HepG2 (cell line): ENCODE measurements around the gene UROS. TPM values are rescaled to one million over a fixed set of nuclear protein-coding genes. Genes with fewer than 3 reads are reported as not detected.

ENCODE experiments used
- GRHL1 ChIP-seq: sonication (generic); formaldehyde crosslinking; conservative IDR thresholded peaks from 2 replicates; pipeline ENCODE4 v1.8.0; 2022; ENCODE audit warnings: missing genetic modification reagents
- HOMEZ ChIP-seq: IDR thresholded peaks from 2 replicates; pipeline ENCODE4 v1.6.1; 2016; ENCODE audit warnings: low read depth
- JARID2 ChIP-seq: sonication (generic); formaldehyde crosslinking; IDR thresholded peaks from 2 replicates; pipeline ENCODE4 v1.8.1; 2023; ENCODE audit warnings: missing genetic modification reagents, inconsistent platforms; ENCODE audit not compliant: insufficient replicate concordance
- JUND ChIP-seq: sonication (generic); formaldehyde crosslinking; IDR thresholded peaks from 2 replicates; pipeline ENCODE4 v1.8.0; 2022; ENCODE audit warnings: mild to moderate bottlenecking, missing genetic modification reagents
- KLF11 ChIP-seq: IDR thresholded peaks from 2 replicates; pipeline ENCODE4 v1.6.1; 2016; ENCODE audit warnings: missing compliant biosample characterization
- SMAD3 ChIP-seq: sonication (generic); formaldehyde crosslinking; IDR thresholded peaks from 2 replicates; pipeline ENCODE4 v1.4.0; 2020; ENCODE audit warnings: missing genetic modification reagents
- SNAPC5 ChIP-seq: sonication (generic); formaldehyde crosslinking; IDR thresholded peaks from 2 replicates; pipeline ENCODE4 v1.8.1; 2023; ENCODE audit warnings: mild to moderate bottlenecking, missing genetic modification reagents, borderline replicate concordance
- SP1 ChIP-seq, 2 experiments: fragments of 450-650 bp in 1 of 2; sonication (generic) in 1 of 2; formaldehyde crosslinking in 1 of 2; IDR thresholded peaks; 2 replicates each; pipeline versions ENCODE4 v1.4.0 to v1.6.1; 2016 to 2020; ENCODE audit warnings: missing genetic modification reagents in 1 of 2
- TIGD3 ChIP-seq: sonication (generic); formaldehyde crosslinking; IDR thresholded peaks from 2 replicates; pipeline ENCODE4 v1.5.1; 2020; ENCODE audit warnings: mild to moderate bottlenecking, missing genetic modification reagents, borderline replicate concordance
- ZNF318 ChIP-seq: sonication (generic); formaldehyde crosslinking; IDR thresholded peaks from 2 replicates; pipeline ENCODE4 v1.4.0; 2020; ENCODE audit warnings: mild to moderate bottlenecking, missing genetic modification reagents
- ZNF512 ChIP-seq: sonication (generic); formaldehyde crosslinking; IDR thresholded peaks from 2 replicates; pipeline ENCODE4 v1.4.0; 2020; ENCODE audit warnings: mild to moderate bottlenecking, missing genetic modification reagents
- ZNF572 ChIP-seq: sonication (generic); formaldehyde crosslinking; IDR thresholded peaks from 2 replicates; pipeline ENCODE4 v1.5.1; 2020; ENCODE audit warnings: mild to moderate bottlenecking, missing genetic modification reagents
- ZNF75D ChIP-seq: sonication (generic); formaldehyde crosslinking; IDR thresholded peaks from 2 replicates; pipeline ENCODE4 v1.8.1; 2023; ENCODE audit warnings: missing genetic modification reagents, mild to moderate bottlenecking, borderline replicate concordance
- polyA plus RNA-seq, 8 experiments: library from polyadenylated mRNA; depleted of rRNA in 3 of 8; stranded (reverse) in 7 of 8; unstranded in 1 of 8; fragments of >200 nt; fragmentation: Illumina TruSeq in 4 of 8; extraction: Trizol in 4 of 8; gene quantifications; 2 replicates each; pipeline versions ENCODE4 v1.2.1 to v1.2.3, GENCODE V29; 2011 to 2016; ENCODE audit warnings: low read depth in 4 of 8, missing spikeins in 1 of 8, mixed read lengths in 1 of 8; ENCODE audit not compliant: insufficient read depth in 1 of 8
- total RNA-seq, 5 experiments: library from RNA; depleted of rRNA; stranded (reverse); fragments of >200 nt; fragmentation: Illumina TruSeq; extraction: Trizol; gene quantifications; 2 replicates each; pipeline ENCODE4 v1.2.3, GENCODE V29; 2016; ENCODE audit warnings: low read depth in 1 of 5

The UROS gene
- total and polyA plus RNA-seq, 2 of the 13 experiments (the other 11 are each of a cell fraction or from before 2014, with no cell fraction given) = 14.8 to 49.9 TPM

GRCh38 chr10:125822878-125823662 lies at the start of gene UROS, which contains the start of gene BCCIP (continued):
- TF ChIP-seq HOMEZ (CRISPR knock-in tag) = no peak; the same call in 1 of the 2 replicates
- peak; percentile 87; the same call in 1 of the 2 replicates for TF ChIP-seq SMAD3 (CRISPR knock-in tag)
- no peak for TF ChIP-seq ZNF318
- TF ChIP-seq SNAPC5 (CRISPR knock-in tag) = no peak
- no peak for TF ChIP-seq ZNF572
- no peak for TF ChIP-seq ZNF75D (CRISPR knock-in tag)
- no peak for TF ChIP-seq TIGD3 (CRISPR knock-in tag)
- TF ChIP-seq JUND (CRISPR knock-in tag) = no peak
- TF ChIP-seq ZNF512 (CRISPR knock-in tag) = no peak
- no peak for TF ChIP-seq JARID2 (CRISPR knock-in tag)
- TF ChIP-seq SP1 (IDR thresholded peaks at IDR 0.05) = no peak
- TF ChIP-seq SP1 (CRISPR knock-in tag; IDR thresholded peaks at IDR 0.05) = peak; percentile 17; the same call in 1 of the 2 replicates
- no peak for TF ChIP-seq KLF11 (CRISPR knock-in tag)
- no peak for TF ChIP-seq GRHL1 (CRISPR knock-in tag)
